GM12865 (cell line): ENCODE measurements around the gene PNPLA1.

ENCODE experiments used
- DNase-seq: peaks from one replicate; pipeline ENCODE4 v3.0.0; 2010; ENCODE audit warnings: low read depth
- H3K4me3 ChIP-seq: 2 replicates; pipeline ENCODE4 v1.5.1; 2011; ENCODE audit warnings: mild to moderate bottlenecking, low read depth, low read length, control low read depth
- TF ChIP-seq, protein P1 (sequence below): IDR thresholded peaks from 2 replicates; pipeline ENCODE4 v1.5.1; 2011; ENCODE audit warnings: low read length, control low read depth, low read depth, inconsistent platforms; ENCODE audit not compliant: insufficient read depth; ENCODE audit errors: missing control alignments

PNPLA1 gene

GRCh38 chr6:36340618-36341454, 71.0 kb downstream of the PNPLA1 start:
- no peak overlapping the region for H3K4me3 ChIP-seq
- DNase-seq, result peak; percentile 78
- TF ChIP-seq, protein P1, sequence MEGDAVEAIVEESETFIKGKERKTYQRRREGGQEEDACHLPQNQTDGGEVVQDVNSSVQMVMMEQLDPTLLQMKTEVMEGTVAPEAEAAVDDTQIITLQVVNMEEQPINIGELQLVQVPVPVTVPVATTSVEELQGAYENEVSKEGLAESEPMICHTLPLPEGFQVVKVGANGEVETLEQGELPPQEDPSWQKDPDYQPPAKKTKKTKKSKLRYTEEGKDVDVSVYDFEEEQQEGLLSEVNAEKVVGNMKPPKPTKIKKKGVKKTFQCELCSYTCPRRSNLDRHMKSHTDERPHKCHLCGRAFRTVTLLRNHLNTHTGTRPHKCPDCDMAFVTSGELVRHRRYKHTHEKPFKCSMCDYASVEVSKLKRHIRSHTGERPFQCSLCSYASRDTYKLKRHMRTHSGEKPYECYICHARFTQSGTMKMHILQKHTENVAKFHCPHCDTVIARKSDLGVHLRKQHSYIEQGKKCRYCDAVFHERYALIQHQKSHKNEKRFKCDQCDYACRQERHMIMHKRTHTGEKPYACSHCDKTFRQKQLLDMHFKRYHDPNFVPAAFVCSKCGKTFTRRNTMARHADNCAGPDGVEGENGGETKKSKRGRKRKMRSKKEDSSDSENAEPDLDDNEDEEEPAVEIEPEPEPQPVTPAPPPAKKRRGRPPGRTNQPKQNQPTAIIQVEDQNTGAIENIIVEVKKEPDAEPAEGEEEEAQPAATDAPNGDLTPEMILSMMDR, result peak; percentile 97

GRCh38 chr6:36343109-36343680, 73.3 kb downstream of the PNPLA1 start:
- TF ChIP-seq, protein P1, result no peak

DNA sequence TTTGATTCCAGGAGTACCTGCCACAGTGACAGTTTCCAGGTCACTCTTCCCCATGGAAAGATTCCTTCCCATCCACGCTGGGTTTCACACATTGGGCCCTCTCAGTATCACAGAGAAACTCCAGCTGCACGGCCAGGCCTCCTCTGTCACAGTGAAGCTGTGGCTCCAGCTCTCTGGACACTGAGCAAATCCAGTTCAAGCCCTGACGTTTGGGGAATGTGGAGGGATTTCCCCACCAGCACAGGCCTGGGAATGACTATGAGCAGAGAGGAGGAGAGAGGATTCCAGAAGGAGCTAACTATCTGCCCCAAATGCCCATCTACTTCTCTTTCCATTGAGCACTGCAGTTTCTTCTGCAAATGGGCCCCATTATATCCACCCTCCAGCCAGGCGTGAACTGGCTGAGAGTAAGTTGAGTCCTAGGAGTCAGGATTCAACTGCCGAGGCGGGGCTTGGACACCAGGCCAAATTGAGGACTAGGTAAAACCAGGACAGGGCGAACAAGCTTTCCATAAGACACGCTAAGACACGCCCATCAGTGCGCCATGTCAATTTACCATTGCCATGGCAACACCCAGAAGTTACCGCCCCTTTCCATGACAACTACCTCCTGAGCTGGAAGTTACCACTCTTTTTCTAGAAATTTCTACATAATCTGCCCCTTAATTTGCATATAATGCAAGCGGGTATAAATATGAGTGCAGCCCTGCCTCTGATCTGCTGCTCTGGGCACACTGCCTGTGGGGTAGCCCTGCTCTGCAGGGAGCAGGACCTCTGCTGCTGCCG, 76.0 kb downstream of the PNPLA1 start:
- no peak overlapping the region for H3K4me3 ChIP-seq
- no peak for DNase-seq
- TF ChIP-seq, protein P1, result no peak

More at GRCh38 chr6:36343109-36343680, 73.3 kb downstream of the PNPLA1 start:
- DNase-seq, result no peak
- H3K4me3 ChIP-seq, result no peak overlapping the region

- DNase-seq, result no peak
- no peak overlapping the region for H3K4me3 ChIP-seq
- TF ChIP-seq, protein P1, result no peak
These were observed 76.8 kb downstream of the PNPLA1 start for GRCh38 chr6:36346486-36347273.

DNA sequence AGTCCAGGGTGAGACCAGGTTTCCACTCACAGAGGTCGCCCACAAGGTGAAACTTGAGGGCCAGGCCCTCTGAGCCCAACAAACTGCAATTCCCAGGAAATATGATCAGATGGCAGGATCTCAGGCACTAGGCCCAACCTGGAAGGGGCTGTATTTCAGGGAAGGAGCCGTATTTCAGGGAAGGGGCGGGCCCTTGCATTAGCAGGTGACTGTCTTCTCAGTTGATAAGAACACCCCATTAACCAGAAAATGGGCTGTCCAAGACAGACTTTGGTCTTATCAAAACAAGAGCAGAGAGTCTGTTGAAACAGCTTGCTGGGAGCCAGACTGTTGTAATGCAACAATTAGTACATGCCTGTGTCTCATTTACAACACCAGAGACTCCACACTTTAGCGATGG, 77.8 kb downstream of the PNPLA1 start:
- DNase-seq, result no peak
- no peak overlapping the region for H3K4me3 ChIP-seq
- TF ChIP-seq, protein P1, result no peak

DNA sequence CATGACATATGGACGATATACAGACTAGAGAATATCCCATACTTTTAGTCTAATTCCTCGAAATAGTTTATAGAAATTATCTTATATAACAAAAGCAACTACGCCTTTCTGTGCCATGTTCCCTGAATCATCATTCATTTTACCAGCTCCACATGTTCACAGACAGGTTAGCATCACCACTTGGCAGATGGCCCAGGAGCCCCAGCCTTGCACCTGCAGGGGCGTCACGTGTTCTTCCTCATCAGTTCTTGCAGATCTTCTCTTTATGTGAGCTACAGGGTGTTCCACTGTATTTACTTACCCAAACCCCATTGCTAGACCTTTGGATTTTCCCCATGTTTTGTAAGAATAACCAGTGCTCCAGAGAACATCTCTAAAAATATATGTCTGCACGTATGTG, 79.4 kb downstream of the PNPLA1 start:
- no peak overlapping the region for H3K4me3 ChIP-seq
- TF ChIP-seq, protein P1, result no peak
- DNase-seq, result no peak
